H1 (cell line): ENCODE measurements around the gene RPTN. TPM values are rescaled to one million over a fixed set of nuclear protein-coding genes. Genes with fewer than 3 reads are reported as not detected.

Source experiments
- CTCF ChIA-PET: fragments of 300-600 bp; sonication (Branson Sonifier 250); formaldehyde crosslinking; loops from one replicate; lab custom pipeline; 2021; ENCODE audit not compliant: partially characterized antibody; lab: Charles Lee
- POLR2A ChIA-PET: fragments of 300-600 bp; sonication (Branson Sonifier 250); formaldehyde crosslinking; loops from one replicate; lab custom pipeline; 2021; ENCODE audit warnings: inconsistent platforms; ENCODE audit not compliant: partially characterized antibody; lab: Charles Lee
- DNase-seq, 2 experiments: peaks; one replicate each; pipeline versions ENCODE4 v3.0.0 to v3.0.0-alpha.2; 2010 to 2022; ENCODE audit warnings: low spot score in 2 of 2, low read depth in 1 of 2, mixed read lengths in 1 of 2
- FAIRE-seq: peaks from 2 replicates; lab custom pipeline; 2011; peaks lifted over from hg19 to GRCh38; lab: Jason Lieb, UNC
- H2AFZ ChIP-seq: 2 replicates; pipeline ENCODE4 v1.8.1; 2012; ENCODE audit warnings: low read length, inconsistent platforms
- H2AK5ac ChIP-seq: 2 replicates; pipeline ENCODE4 v1.6.1; 2013; ENCODE audit warnings: low read depth, low read length
- H2BK120ac ChIP-seq: replicated peaks from 2 replicates; pipeline ENCODE3; 2013; ENCODE audit warnings: low read depth, low read length, inconsistent platforms
- H2BK12ac ChIP-seq: 2 replicates; pipeline ENCODE4 v1.6.1; 2013; ENCODE audit warnings: low read depth, low read length
- H2BK15ac ChIP-seq: 2 replicates; pipeline ENCODE4 v1.6.1; 2013; ENCODE audit warnings: low read length
- H2BK20ac ChIP-seq: 2 replicates; pipeline ENCODE4 v1.6.1; 2013; ENCODE audit warnings: low read length
- H2BK5ac ChIP-seq: 2 replicates; pipeline ENCODE4 v1.6.1; 2013; ENCODE audit warnings: low read depth, low read length
- H3K14ac ChIP-seq: 2 replicates; pipeline ENCODE4 v1.6.1; 2013; ENCODE audit warnings: inconsistent platforms; ENCODE audit not compliant: insufficient read length
- H3K18ac ChIP-seq: 2 replicates; pipeline ENCODE4 v1.6.1; 2013; ENCODE audit warnings: low read length; ENCODE audit errors: extremely low read depth
- H3K23ac ChIP-seq: 2 replicates; pipeline ENCODE4 v1.6.1; 2013; ENCODE audit warnings: inconsistent platforms; ENCODE audit not compliant: insufficient read length
- H3K23me2 ChIP-seq: 2 replicates; pipeline ENCODE4 v1.6.1; 2013; ENCODE audit warnings: low read depth, low read length
- H3K27ac ChIP-seq: 2 replicates; pipeline ENCODE4 v1.6.1; 2011; ENCODE audit warnings: low read depth, low read length, inconsistent platforms
- H3K27me3 ChIP-seq, 4 experiments: replicated peaks in 1 of 4; 1 replicate in 1 of 4; 2 replicates in 3 of 4; pipeline versions ENCODE4 v1.6.1 to v1.8.1; 2011 to 2013; ENCODE audit warnings: low read length in 3 of 4, mild to moderate bottlenecking in 3 of 4, inconsistent platforms in 2 of 4, mixed read lengths in 2 of 4, moderate library complexity in 1 of 4; ENCODE audit not compliant: control insufficient read depth in 3 of 4, insufficient read depth in 3 of 4; ENCODE audit errors: extremely low read depth in 1 of 4
- H3K36me3 ChIP-seq, 4 experiments: 2 replicates each; pipeline versions ENCODE4 v1.6.1 to v1.8.1; 2011 to 2013; ENCODE audit warnings: mild to moderate bottlenecking in 4 of 4, low read length in 3 of 4, moderate library complexity in 2 of 4, control low read depth in 1 of 4, inconsistent platforms in 1 of 4; ENCODE audit not compliant: insufficient read depth in 4 of 4, control insufficient read depth in 2 of 4
- H3K4ac ChIP-seq: replicated peaks from 2 replicates; pipeline ENCODE3; 2013; ENCODE audit warnings: low read length, low read depth, mixed read lengths, inconsistent platforms; ENCODE audit not compliant: insufficient read length
- H3K4me1 ChIP-seq, 4 experiments: replicated peaks in 1 of 4; 1 replicate in 1 of 4; 2 replicates in 3 of 4; pipeline versions ENCODE4 v1.6.1 to v1.8.1; 2011 to 2013; ENCODE audit warnings: low read length in 3 of 4, inconsistent platforms in 2 of 4, mixed read lengths in 1 of 4; ENCODE audit not compliant: insufficient read depth in 4 of 4, control insufficient read depth in 3 of 4
- H3K4me2 ChIP-seq, 2 experiments: 2 replicates each; pipeline versions ENCODE4 v1.6.1 to v1.8.1; 2011 to 2013; ENCODE audit warnings: low read depth in 2 of 2, low read length in 2 of 2, control low read depth in 1 of 2, inconsistent platforms in 1 of 2, mild to moderate bottlenecking in 1 of 2; ENCODE audit not compliant: insufficient read depth in 1 of 2
- H3K4me3 ChIP-seq, 4 experiments: fragments of 200-600, 300-600 bp in 1 of 4; sonication (generic), shearing (Covaris generic), sonication (Bioruptor Twin) in 1 of 4; 2 replicates each; pipeline versions ENCODE4 v1.5.1 to v1.8.1; 2011 to 2016; ENCODE audit warnings: low read length in 4 of 4, low read depth in 3 of 4, control low read depth in 2 of 4, inconsistent platforms in 2 of 4, mild to moderate bottlenecking in 2 of 4, mixed read lengths in 1 of 4, moderate library complexity in 1 of 4; ENCODE audit not compliant: insufficient read depth in 2 of 4; ENCODE audit errors: extremely low read depth in 1 of 4
- H3K56ac ChIP-seq: replicated peaks from 2 replicates; pipeline ENCODE3; 2013; ENCODE audit warnings: low read depth, mild to moderate bottlenecking, mixed read lengths, low read length, inconsistent platforms; ENCODE audit not compliant: insufficient read length
- H3K79me1 ChIP-seq: 2 replicates; pipeline ENCODE4 v1.6.1; 2013; ENCODE audit warnings: low read depth, low read length, control low read depth
- H3K79me2 ChIP-seq, 2 experiments: 2 replicates each; pipeline versions ENCODE4 v1.6.1 to v1.8.1; 2012 to 2013; ENCODE audit warnings: low read length in 2 of 2, mild to moderate bottlenecking in 2 of 2, inconsistent platforms in 1 of 2; ENCODE audit not compliant: insufficient read depth in 2 of 2, control insufficient read depth in 1 of 2
- H3K9ac ChIP-seq, 4 experiments: replicated peaks in 1 of 4; 1 replicate in 1 of 4; 2 replicates in 3 of 4; pipeline versions ENCODE4 v1.6.1 to v1.8.1; 2011 to 2013; ENCODE audit warnings: low read depth in 3 of 4, low read length in 3 of 4, control low read depth in 2 of 4, mild to moderate bottlenecking in 2 of 4, moderate library complexity in 2 of 4, inconsistent platforms in 1 of 4; ENCODE audit errors: extremely low read depth in 1 of 4
- H3K9me3 ChIP-seq, 2 experiments: 2 replicates each; pipeline versions ENCODE4 v1.6.1 to v1.8.1; 2012 to 2013; ENCODE audit warnings: mild to moderate bottlenecking in 2 of 2, moderate library complexity in 2 of 2, control low read depth in 1 of 2, inconsistent platforms in 1 of 2, low read depth in 1 of 2, low read length in 1 of 2, mixed read lengths in 1 of 2; ENCODE audit not compliant: insufficient read depth in 2 of 2
- H4K20me1 ChIP-seq, 2 experiments: replicated peaks in 1 of 2; 2 replicates each; pipeline versions ENCODE3 to v1.8.1; 2011 to 2013; ENCODE audit warnings: inconsistent platforms in 2 of 2, low read length in 2 of 2, mild to moderate bottlenecking in 1 of 2; ENCODE audit not compliant: insufficient read depth in 2 of 2, control insufficient read depth in 1 of 2
- H4K5ac ChIP-seq: 2 replicates; pipeline ENCODE4 v1.6.1; 2013; ENCODE audit warnings: low read length, low read depth, mixed read lengths, inconsistent platforms; ENCODE audit not compliant: insufficient read length
- H4K8ac ChIP-seq: 2 replicates; pipeline ENCODE4 v1.8.0; 2013; ENCODE audit warnings: mild to moderate bottlenecking, moderate library complexity, low read length, inconsistent platforms; ENCODE audit not compliant: insufficient read depth; ENCODE audit errors: extremely low read depth
- H4K91ac ChIP-seq: replicated peaks from 2 replicates; pipeline ENCODE3; 2013; ENCODE audit warnings: low read length, mixed read lengths, inconsistent platforms; ENCODE audit not compliant: insufficient read length
- CEBPB ChIP-seq: IDR thresholded peaks from 2 replicates; pipeline ENCODE4 v1.6.1; 2012; ENCODE audit warnings: low read depth, low read length
- EZH2 ChIP-seq: fragments of 200-600 bp; sonication (generic); IDR thresholded peaks from 2 replicates; pipeline ENCODE4 v1.7.1; 2012; ENCODE audit warnings: low read depth, mild to moderate bottlenecking, moderate library complexity, low read length, inconsistent platforms; ENCODE audit not compliant: severe bottlenecking
- GTF2F1 ChIP-seq: IDR thresholded peaks from 2 replicates; pipeline ENCODE4 v1.6.1; 2012; ENCODE audit warnings: low read depth, low read length, improper control_type of control experiment, borderline replicate concordance
- HDAC2 ChIP-seq, 2 experiments: fragments of 300-600 bp in 1 of 2; sonication (generic) in 1 of 2; IDR thresholded peaks; 2 replicates each; pipeline ENCODE4 v1.6.1; 2011 to 2012; ENCODE audit warnings: low read depth in 2 of 2, low read length in 2 of 2, mild to moderate bottlenecking in 2 of 2, moderate library complexity in 2 of 2, borderline replicate concordance in 1 of 2, inconsistent platforms in 1 of 2
- HDAC6 ChIP-seq: IDR thresholded peaks from one replicate; pipeline ENCODE4 v1.7.1; 2012; ENCODE audit warnings: low read depth, mild to moderate bottlenecking, inconsistent platforms, low read length, moderate library complexity
- NANOG ChIP-seq: IDR thresholded peaks from 2 replicates; pipeline ENCODE4 v1.6.1; 2011; ENCODE audit warnings: low read length, low read depth, mild to moderate bottlenecking, inconsistent platforms; ENCODE audit not compliant: insufficient read depth, poor library complexity, severe bottlenecking
- POU5F1 ChIP-seq: IDR thresholded peaks from 2 replicates; pipeline ENCODE4 v1.6.1; 2011; ENCODE audit warnings: low read depth, mild to moderate bottlenecking, low read length, moderate library complexity
- RBBP5 ChIP-seq: IDR thresholded peaks from 2 replicates; pipeline ENCODE4 v1.7.1; 2012; ENCODE audit warnings: low read depth, mild to moderate bottlenecking, inconsistent platforms, low read length, moderate library complexity, borderline replicate concordance
- SP4 ChIP-seq: IDR thresholded peaks from 2 replicates; pipeline ENCODE4 v1.6.1; 2012; ENCODE audit warnings: low read length, inconsistent platforms
- SRF ChIP-seq: IDR thresholded peaks from 2 replicates; pipeline ENCODE4 v1.6.1; 2011; ENCODE audit warnings: mild to moderate bottlenecking, low read depth, low read length, moderate library complexity
- TBP ChIP-seq: IDR thresholded peaks from 2 replicates; pipeline ENCODE4 v1.6.1; 2011; ENCODE audit warnings: low read depth, low read length, improper control_type of control experiment
- WGBS, 2 experiments: shearing (Covaris generic) in 1 of 2; methylation state at CpG; one replicate each; pipeline versions ENCODE4 v1.1.6 to v1.1.7; 2013 to 2015; ENCODE audit warnings: low lambda C conversion rate in 2 of 2, mixed read lengths in 2 of 2, inconsistent platforms in 1 of 2, low coverage in 1 of 2, missing lambda C conversion rate in 1 of 2; ENCODE audit not compliant: insufficient replicate concordance in 2 of 2, insufficient coverage in 1 of 2, insufficient read length in 1 of 2; ENCODE audit errors: extremely low coverage in 1 of 2, missing lambda C conversion rate in 1 of 2; 5-methylcytosine and 5-hydroxymethylcytosine counted together
- polyA plus RNA-seq, 7 experiments: library from polyadenylated mRNA; depleted of rRNA in 3 of 7; stranded (reverse) in 5 of 7; unstranded in 2 of 7; fragments of >200 nt in 5 of 7; fragments of 200-250 nt in 2 of 7; gene quantifications; 1 replicate in 5 of 7; 2 replicates in 1 of 7; 4 replicates in 1 of 7; pipeline versions ENCODE4 v1.2.1 to v1.2.3, GENCODE V29; 2011 to 2013; ENCODE audit warnings: missing spikeins in 2 of 7, mixed read lengths in 2 of 7
- total RNA-seq: library from RNA; stranded (reverse); fragmentation: NEBNext Ultra II Directional; extraction: Animal tissue kit (Norgen Biotek cat#: 25700); gene quantifications from 2 replicates; pipeline ENCODE4 v1.2.1, GENCODE V29; 2021

RPTN gene
- total and polyA plus RNA-seq, 2 of the 8 experiments (the other 6 are each of a cell fraction or from before 2014, with no cell fraction given), result not detected

DNA sequence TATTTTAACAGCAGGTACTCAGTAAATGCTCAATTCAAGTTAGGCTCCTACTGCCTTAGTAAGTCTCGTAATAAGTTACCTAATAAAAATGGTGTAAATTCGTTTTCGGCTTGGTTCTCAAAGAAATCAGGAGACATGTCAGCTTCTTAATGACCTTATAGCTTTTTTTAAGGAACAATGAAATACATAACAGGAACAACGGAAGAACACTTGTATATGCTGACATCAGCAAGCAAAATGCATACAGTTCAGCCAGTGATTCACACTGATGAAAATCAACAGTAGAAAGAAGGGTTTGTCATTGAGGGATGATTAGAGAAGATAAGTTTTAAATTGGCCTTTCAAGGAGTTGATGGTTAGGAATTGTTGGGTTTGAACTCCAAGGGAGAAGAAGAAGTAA lies 13.3 kb downstream of the RPTN start:
- Histone ChIP-seq H4K20me1 (no peaks in the 10 kb centered on the region), H3K14ac (no peak overlapping the region), H3K23me2 (no peaks in the 10 kb centered on the region), H3K27ac (no peak overlapping the region), H3K4me1 (no peaks in the 10 kb centered on the region), H3K79me2 (no peaks in the 10 kb centered on the region), H4K8ac (no peak overlapping the region), H2BK12ac (no peak overlapping the region), H2BK5ac (no peak overlapping the region), H3K9ac (no peak overlapping the region), H3K56ac (no peak overlapping the region), H3K36me3 (no peaks in the 10 kb centered on the region), H2BK20ac (no peak overlapping the region), H3K4ac (no peak overlapping the region), H3K27me3 (no peaks in the 10 kb centered on the region), H4K5ac (no peak overlapping the region), H2BK15ac (no peak overlapping the region), H3K23ac (no peak overlapping the region), H2AK5ac (no peak overlapping the region), H3K79me1 (no peaks in the 10 kb centered on the region), H3K4me2 (no peak overlapping the region), H3K9me3 (peaks cover 46 to 58% of the 10 kb centered on the region in 2 experiments), H3K18ac (no peak overlapping the region), H4K91ac (no peak overlapping the region), H3K4me3 (no peak overlapping the region), H2AFZ (no peak overlapping the region), H2BK120ac (no peak overlapping the region)
- POLR2A ChIA-PET, result no interaction called here
- TF ChIP-seq GTF2F1, result no peak
- no peak for TF ChIP-seq EZH2
- no peak for TF ChIP-seq HDAC6
- no peak for TF ChIP-seq POU5F1
- no peak for TF ChIP-seq NANOG
- no peak for TF ChIP-seq SP4
- TF ChIP-seq CEBPB, result no peak
- TF ChIP-seq HDAC2 (IDR thresholded peaks at IDR 0.05; ENCODE audit: borderline replicate concordance in 1 of 2, low read depth in 2 of 2, low read length in 2 of 2), result no peak
- TF ChIP-seq RBBP5, result no peak
- TF ChIP-seq SRF, result no peak
- no peak for TF ChIP-seq TBP
- DNase-seq (no peak), FAIRE-seq (no peak)
- CTCF ChIA-PET, result no interaction called here
- 78% methylated on average over 4 of the region's 4 CpGs; no CpG with 5 or more reads in 1 of the 2 experiments for WGBS, 2 experiments
